Loucy (cell line): ENCODE measurements around the gene HOXD10.

Source experiments
- CTCF ChIP-seq: fragments of 200-600 bp; sonication (generic); conservative IDR thresholded peaks from 2 replicates; pipeline ENCODE4 v1.5.1; 2014; ENCODE audit warnings: mild to moderate bottlenecking, antibody characterized with exemption, low read length
- EZH2phosphoT487 ChIP-seq: fragments of 200-600 bp; IDR thresholded peaks from 2 replicates; pipeline ENCODE4 v1.6.1; 2018; ENCODE audit warnings: antibody characterized with exemption, mild to moderate bottlenecking, moderate library complexity, borderline replicate concordance

GRCh38 chr2:176122052-176122682 lies 5.6 kb downstream of the HOXD10 start:
- TF ChIP-seq CTCF (no peak), EZH2phosphoT487 (no peak)
